HG02623 (cell line): ENCODE results near the gene NLGN1.

Experiments
- ATAC-seq: cut with Tn5 transposase; IDR thresholded peaks from one replicate; pipeline ENCODE4 v1.9.1; 2021; ENCODE audit warnings: moderate library complexity; ENCODE audit not compliant: unreplicated experiment

Gene NLGN1

GRCh38 chr3:174126990-174127758 lies 729.6 kb downstream of the NLGN1 start:
- no peak for ATAC-seq

- ATAC-seq: no peak
These were observed 734.5 kb downstream of the NLGN1 start for GRCh38 chr3:174132006-174132405.

GRCh38 chr3:174132421-174133042 lies 735.0 kb downstream of the NLGN1 start:
- no peak for ATAC-seq

DNA sequence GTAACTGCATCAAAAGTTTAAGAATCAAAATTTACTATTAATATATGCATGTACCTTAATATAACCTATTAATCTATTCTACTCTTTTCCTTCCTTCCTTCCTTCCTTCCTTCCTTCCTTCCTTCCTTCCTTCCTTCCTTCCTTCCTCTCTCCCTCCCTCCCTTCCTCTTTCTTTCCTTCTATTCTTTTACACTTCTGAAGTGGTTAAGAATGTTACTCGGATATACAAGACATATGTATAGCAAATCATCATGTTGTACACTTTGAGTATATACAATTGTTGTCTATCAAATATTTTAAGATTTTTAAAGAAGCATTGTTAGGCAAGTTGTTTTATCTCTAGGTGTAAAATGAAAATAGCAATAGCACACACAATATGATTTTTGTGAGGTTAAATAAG lies 748.5 kb downstream of the NLGN1 start:
- no peak for ATAC-seq

GRCh38 chr3:174147798-174148197 lies 750.3 kb downstream of the NLGN1 start:
- ATAC-seq: no peak

DNA sequence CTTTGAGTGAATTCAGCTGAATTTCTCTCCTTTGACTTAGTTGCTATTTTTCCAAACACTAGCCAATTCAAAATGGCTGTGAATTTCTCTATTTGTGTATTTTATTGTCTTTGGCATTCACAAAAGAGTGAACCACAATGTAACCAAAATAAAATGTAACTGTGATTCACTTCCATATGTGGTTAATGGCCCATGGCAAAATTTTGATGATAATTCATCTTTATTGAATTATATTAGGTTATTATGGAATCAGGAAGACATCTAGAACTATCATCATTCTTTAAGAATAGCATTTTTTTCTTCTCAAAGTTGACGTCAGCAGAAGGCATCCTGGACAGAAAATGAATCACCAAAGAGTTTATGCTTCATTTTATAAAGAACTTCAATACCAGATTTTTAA lies 756.3 kb downstream of the NLGN1 start:
- ATAC-seq: no peak

DNA sequence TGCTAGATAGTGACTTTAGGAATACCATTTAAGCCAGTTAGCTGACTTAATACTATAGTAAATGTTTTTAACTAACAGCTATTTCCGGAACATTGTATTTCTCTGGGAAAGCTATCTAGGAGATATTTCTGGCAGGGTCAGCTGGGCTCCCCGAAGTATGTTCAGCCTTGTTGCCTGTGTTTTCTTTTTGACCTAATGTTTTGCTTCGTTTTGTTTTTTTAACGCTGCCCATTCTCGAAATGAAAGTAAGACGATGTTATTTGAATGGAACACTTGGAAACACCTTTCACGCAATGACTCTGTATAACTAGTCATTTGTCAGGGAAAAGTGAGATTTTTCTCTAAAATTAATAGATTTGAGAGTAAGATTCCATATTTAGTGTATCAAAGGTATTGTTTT lies 758.7 kb downstream of the NLGN1 start:
- ATAC-seq: no peak

- ATAC-seq: no peak
These were observed 761.1 kb downstream of the NLGN1 start for GRCh38 chr3:174158674-174159073.

DNA sequence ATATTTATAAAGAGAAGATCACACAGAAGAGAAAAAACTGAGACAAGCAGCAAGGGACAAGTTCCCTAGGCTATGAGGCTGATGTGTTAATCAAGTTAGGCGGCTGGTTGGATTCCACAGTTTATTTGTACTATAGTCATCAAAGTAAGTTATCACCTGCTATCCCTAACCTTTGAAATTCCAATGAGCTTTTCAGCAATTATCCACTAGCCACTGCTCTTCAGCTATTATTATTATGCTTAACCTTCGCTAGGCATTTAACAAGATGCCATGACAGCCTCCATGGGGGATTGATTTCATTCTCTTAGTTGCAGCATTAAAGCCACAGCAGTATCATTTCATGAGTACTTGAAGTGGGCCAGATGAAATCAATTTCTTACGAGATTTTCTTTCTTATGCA lies 762.1 kb downstream of the NLGN1 start:
- no peak for ATAC-seq

GRCh38 chr3:174162550-174162949 lies 765.0 kb downstream of the NLGN1 start:
- no peak for ATAC-seq

DNA sequence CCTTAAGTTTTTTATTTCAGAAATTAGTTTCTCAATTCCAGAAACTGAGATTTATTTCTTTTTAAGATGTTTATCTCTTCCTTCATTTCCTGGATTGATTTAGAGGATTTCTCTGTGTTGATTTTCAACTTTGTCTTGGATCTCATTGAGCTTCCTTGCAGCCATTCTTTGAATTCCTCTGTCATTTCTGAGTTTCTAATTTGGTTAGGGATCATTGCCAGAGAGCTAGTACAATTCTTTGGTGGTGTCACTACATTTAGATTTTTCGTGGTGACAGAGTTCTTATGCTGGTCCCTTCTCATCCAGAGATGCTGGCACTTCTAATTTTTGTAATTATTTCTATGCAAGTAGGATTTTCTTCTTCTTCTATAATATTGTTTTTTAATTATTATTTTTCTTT lies 770.5 kb downstream of the NLGN1 start:
- no peak for ATAC-seq

- no peak for ATAC-seq
These were observed 771.2 kb downstream of the NLGN1 start for GRCh38 chr3:174168538-174169254.

DNA sequence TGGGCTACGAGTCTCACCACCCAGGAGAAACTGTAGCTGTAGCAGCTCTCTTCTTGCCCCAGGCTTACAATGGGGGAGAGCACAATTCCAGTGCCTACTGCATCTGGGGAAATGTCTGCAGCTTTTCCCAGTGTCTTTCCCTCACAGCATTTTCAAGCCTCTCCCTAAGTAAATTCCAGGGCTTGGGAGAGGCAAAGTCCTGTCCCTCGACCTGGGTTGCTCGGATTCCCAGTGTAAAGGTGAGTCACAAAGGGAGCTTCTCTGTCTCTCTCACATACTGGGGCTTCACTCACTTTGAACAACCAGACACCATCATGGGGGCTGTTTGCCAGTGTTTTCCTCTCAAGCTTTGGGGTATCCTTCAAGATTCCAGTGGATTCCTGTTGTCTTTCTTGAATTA lies 772.2 kb downstream of the NLGN1 start:
- ATAC-seq: no peak

GRCh38 chr3:174170248-174170647 lies 772.7 kb downstream of the NLGN1 start:
- no peak for ATAC-seq

- ATAC-seq: no peak
These were observed 788.9 kb downstream of the NLGN1 start for GRCh38 chr3:174186377-174186989.

DNA sequence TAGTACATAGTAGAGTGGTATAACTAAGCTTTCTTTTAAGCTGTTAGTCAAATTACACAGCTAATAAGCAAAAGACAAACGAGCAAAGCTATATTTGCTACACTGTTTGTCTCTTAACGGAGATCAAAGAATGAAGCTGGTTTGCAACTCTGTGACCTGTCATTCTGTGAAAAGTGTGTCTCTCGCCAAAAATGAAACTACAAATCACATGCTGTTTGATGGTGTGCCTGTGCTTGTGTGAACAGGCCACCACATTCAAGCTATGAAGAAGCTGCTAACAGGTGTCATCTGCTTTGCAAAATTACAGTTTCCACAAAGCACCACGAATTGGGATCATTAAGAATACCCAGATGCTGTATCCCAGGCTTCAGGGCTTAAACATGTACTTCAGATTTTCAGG lies 793.8 kb downstream of the NLGN1 start:
- no peak for ATAC-seq

DNA sequence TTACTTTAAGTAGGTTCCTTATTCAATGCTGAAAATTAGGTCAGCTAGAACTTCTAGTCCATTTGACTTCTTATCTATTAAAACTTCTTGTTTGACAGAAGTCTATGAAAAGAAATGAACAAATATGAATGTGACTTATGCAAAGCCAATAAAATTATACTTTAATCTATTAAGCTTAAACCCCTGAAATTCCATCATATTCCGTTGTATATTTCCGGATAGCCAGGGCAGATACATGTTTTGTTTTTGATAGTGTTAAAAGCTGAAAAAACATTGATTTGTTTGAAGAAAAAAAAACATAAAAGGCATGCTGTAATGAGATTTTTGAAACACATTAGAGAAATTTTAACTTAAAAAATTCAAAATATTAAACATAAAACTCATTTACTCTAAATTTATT lies 794.4 kb downstream of the NLGN1 start:
- no peak for ATAC-seq

- ATAC-seq: no peak
These were observed 794.9 kb downstream of the NLGN1 start for GRCh38 chr3:174192471-174192870.

GRCh38 chr3:174193604-174194003 lies 796.1 kb downstream of the NLGN1 start:
- ATAC-seq: no peak

DNA sequence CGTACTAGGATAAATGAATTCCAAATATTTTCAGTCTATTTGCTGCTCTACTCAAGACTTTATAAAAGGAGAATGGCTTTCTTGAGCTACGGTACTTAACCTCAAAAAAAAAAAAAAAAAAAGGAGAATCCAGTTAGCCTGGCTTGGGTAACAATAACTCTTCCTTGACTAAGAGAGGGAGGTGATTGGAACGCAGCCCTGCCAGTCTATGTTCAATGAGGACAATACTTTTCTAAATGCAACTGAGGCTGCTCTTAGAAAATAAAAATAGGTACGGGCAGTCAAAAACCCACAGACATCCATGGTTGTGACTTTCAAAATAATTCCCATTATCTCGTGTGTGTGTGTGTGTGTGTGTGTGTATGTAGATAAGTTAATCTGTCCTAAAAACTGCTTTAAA lies 799.9 kb downstream of the NLGN1 start:
- ATAC-seq: no peak

DNA sequence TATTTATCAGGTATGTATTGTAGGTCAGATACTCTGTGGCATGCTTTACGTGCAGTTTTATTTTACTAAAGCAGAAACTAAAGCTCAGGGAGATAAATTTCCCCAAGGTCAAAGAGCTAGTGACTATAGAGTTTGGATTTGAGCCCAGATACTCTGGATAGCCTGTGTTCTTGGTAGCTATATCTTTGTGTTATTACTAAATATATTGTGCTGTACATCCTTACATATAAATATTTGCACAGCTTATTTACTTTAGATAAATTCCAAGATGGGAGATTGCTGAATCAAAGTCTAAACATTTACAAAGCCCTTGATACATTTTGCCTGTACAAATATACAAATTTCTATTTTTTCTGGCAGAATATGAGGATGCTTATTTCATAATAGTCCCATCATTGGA lies 800.7 kb downstream of the NLGN1 start:
- ATAC-seq: no peak

DNA sequence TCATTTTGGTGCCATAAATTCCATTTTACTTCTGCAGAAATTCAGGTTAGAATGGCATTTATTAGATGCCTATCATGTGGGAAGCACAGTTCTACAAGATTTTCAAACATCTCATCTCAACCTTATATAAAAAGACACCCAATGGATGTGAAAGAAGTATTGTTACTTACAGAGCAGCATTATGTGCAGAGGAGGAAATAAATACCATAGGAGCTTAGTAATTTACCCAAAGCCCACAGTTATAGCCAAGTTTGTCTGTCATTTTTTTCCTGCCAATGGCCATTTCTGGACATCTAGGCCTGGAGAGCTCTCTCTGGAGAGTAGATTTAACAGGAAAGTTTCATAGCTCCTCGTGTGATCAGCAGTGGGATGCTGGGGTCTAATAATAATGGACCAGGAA lies 802.2 kb downstream of the NLGN1 start:
- ATAC-seq: no peak
